Stomach (tissue), 9 donors: ENCODE measurements around the gene TTN. TPM values are rescaled to one million over a fixed set of nuclear protein-coding genes. Genes with fewer than 3 reads are reported as not detected.
"Not testable (repeated sequence)": the region's sequence is repeated elsewhere in the genome, so short reads cannot be mapped to it uniquely, and the experiment has no call there.

Experiments used
- DNase-seq, 2 donors: peaks; one replicate each; pipeline versions ENCODE4 v3.0.0 to v3.0.0-alpha.2; 2013 to 2019
- H3K27ac ChIP-seq, 5 donors: fragments of 200-600 bp in 4 of 5; sonication (generic) in 4 of 5; one replicate each; pipeline ENCODE4 v1.5.1; 2013 to 2019; ENCODE audit warnings: mild to moderate bottlenecking in 1 of 5, moderate library complexity in 1 of 5
- H3K27me3 ChIP-seq, 3 donors: fragments of 200-600 bp; sonication (generic); one replicate each; pipeline ENCODE4 v1.5.1; 2017 to 2019; ENCODE audit warnings: mixed run types in 1 of 3
- H3K36me3 ChIP-seq, 4 donors: fragments of 200-600 bp; sonication (generic); 1 replicate in 3 of 4; 2 replicates in 1 of 4; pipeline ENCODE4 v1.5.1; 2016 to 2019
- H3K4me1 ChIP-seq, 4 donors: fragments of 200-600 bp; sonication (generic); one replicate each; pipeline ENCODE4 v1.5.1; 2016 to 2019
- H3K4me3 ChIP-seq, 4 donors: fragments of 200-600 bp; sonication (generic) in 3 of 4; one replicate each; pipeline ENCODE4 v1.5.1; 2016 to 2019; ENCODE audit warnings: mild to moderate bottlenecking in 1 of 4
- H3K9me3 ChIP-seq, 4 donors: fragments of 200-600 bp; sonication (generic); one replicate each; pipeline ENCODE4 v1.5.1; 2016 to 2019
- CTCF ChIP-seq, 7 experiments: fragments of 450-650 bp in 4 of 7; fragments of 200-600 bp in 3 of 7; sonication (generic) in 3 of 7; IDR thresholded peaks; one replicate each; pipeline ENCODE4 v1.5.1; 2016 to 2019; ENCODE audit warnings: antibody characterized with exemption in 7 of 7, control low read depth in 2 of 7, mild to moderate bottlenecking in 1 of 7
- EP300 ChIP-seq: sonication (generic); formaldehyde crosslinking; IDR thresholded peaks from one replicate; pipeline ENCODE4 v1.6.1; 2017; ENCODE audit warnings: antibody characterized with exemption
- POLR2A ChIP-seq, 4 donors: fragments of 450-650 bp; IDR thresholded peaks; one replicate each; pipeline ENCODE4 v1.6.1; 2016; ENCODE audit warnings: antibody characterized with exemption in 4 of 4, control low read depth in 2 of 4, mild to moderate bottlenecking in 1 of 4, moderate library complexity in 1 of 4
- POLR2AphosphoS5 ChIP-seq, 3 donors: sonication (generic); formaldehyde crosslinking; IDR thresholded peaks; one replicate each; pipeline ENCODE4 v1.6.1; 2016; ENCODE audit warnings: antibody characterized with exemption in 3 of 3
- WGBS, 5 donors: extraction: QIAGEN DNeasy Blood & Tissue Kit in 3 of 5; methylation state at CpG; one replicate each; pipeline versions ENCODE4 v1.1.5 to v1.1.7; 2013 to 2018; 5-methylcytosine and 5-hydroxymethylcytosine counted together
- intact Hi-C: fragments of 100-400 bp; cut with DNase I; formaldehyde crosslinking; loops from one replicate; pipeline ENCODE4 v1.15.1; 2023; ENCODE audit warnings: low total_unique reads
- polyA plus RNA-seq, 3 donors: library from polyadenylated mRNA; stranded (reverse); fragments of 200-250 nt; gene quantifications; one replicate each; pipeline ENCODE4 v1.2.3, GENCODE V29; 2013
- total RNA-seq, 5 donors: library from RNA; depleted of rRNA; stranded (reverse); fragments of >200 nt; gene quantifications; one replicate each; pipeline versions ENCODE4 v1.1.0 to v1.2.3, GENCODE V29; 2014 to 2016
- donor health status: healthy with polysubstance abuse.
- donor health status: Bipolar disorder and iron deficiency.
- donor health status: healthy.

The TTN gene
- total and polyA plus RNA-seq, 8 donors: 0.03 to 12.8 (median 2.2) TPM

DNA sequence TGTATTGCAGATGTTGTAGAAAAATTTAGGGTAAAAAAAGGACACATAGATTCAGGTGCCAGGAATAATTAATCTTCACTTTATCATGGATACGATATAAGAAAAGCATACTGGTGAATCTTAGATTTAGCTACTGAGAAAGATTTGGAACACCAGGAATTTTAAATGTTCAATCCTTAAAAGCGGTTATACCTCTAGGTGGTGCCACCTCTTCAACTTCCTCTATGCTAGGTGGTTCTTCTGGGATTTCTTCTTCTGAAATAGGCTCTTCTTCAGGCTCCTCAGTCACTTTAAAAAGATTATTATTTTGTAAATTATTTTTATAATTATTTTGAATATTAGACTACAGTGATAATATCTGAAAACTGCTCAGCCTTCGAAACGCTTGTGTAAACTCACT is 133.1 kb downstream of the TTN start:
- TF ChIP-seq POLR2AphosphoS5 (IDR thresholded peaks at IDR 0.05): no peak
- no peak overlapping the region for H3K27ac ChIP-seq
- H3K27me3 ChIP-seq: no peaks in the 10 kb centered on the region
- no peaks in the 10 kb centered on the region for H3K36me3 ChIP-seq
- 88 to 94% (median 90%) methylated on average over 4 of the region's 4 CpGs for WGBS, 5 donors
- no peak overlapping the region for H3K4me3 ChIP-seq
- intact Hi-C loops: no loop called here
- no peak for DNase-seq
- no peaks in the 10 kb centered on the region for H3K9me3 ChIP-seq
- no peaks in the 10 kb centered on the region for H3K4me1 ChIP-seq

GRCh38 chr2:178666458-178666857 is 140.8 kb downstream of the TTN start:
- intact Hi-C loops: no loop called here
- H3K36me3 ChIP-seq: no peaks in the 10 kb centered on the region
- DNase-seq: no peak
- no peak overlapping the region for H3K4me3 ChIP-seq
- TF ChIP-seq POLR2A (IDR thresholded peaks at IDR 0.05): no peak
- no peak for TF ChIP-seq EP300
- TF ChIP-seq POLR2AphosphoS5 (IDR thresholded peaks at IDR 0.05): no peak
- TF ChIP-seq CTCF (IDR thresholded peaks at IDR 0.05): no peak
- H3K27me3 ChIP-seq: no peaks in the 10 kb centered on the region
- H3K27ac ChIP-seq: no peak overlapping the region
- no peaks in the 10 kb centered on the region for H3K9me3 ChIP-seq
- H3K4me1 ChIP-seq: no peaks in the 10 kb centered on the region

DNA sequence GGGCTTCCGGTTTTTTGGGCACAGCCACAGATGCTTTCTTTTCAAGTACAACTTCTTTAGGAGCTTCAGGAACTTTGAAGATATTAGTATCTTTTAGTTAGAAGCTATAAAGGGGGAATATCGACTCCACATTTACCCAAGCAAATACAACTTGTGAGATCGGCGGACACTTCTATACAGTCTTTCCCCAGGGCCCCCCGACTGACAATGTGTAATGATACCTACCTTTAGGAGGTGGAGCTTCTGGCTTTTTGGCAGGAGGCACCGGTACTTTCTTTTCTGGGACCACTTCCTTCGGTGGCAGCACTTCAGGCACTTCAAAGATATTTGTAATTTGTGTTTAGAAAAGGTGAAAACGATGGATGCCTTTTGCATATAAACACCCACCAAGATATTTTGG is 148.7 kb downstream of the TTN start:
- H3K9me3 ChIP-seq, H3K36me3 ChIP-seq, H3K27me3 ChIP-seq, H3K27ac ChIP-seq, H3K4me3 ChIP-seq, DNase-seq, H3K4me1 ChIP-seq, intact Hi-C loops: not testable (repeated sequence)
- WGBS, 5 donors: 72 to 97% (median 92%) methylated on average over 1 to 2 of the region's 8 CpGs

DNA sequence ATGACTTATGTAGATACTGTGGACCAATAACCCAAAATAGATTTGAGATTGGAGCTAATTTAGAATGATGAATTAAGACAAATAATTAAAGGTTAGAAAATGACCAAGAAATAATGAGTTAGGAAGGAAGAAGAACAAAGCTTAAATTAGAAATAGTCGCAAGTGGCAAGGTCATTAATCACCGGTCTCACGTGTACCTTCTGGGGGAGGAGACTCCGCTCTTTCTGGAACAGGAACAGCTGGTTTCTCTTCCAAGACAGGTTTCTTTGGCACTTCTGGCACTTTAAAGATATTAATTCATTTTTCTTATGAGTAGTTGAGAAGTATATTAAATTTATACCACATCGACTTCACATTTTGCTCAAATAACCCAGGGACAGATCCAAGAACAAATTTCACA is 156.7 kb downstream of the TTN start:
- peak in 1 of 2 donors; percentile 2 for DNase-seq
- no peak for TF ChIP-seq POLR2AphosphoS5 (IDR thresholded peaks at IDR 0.05)
- TF ChIP-seq EP300: no peak
- TF ChIP-seq CTCF (IDR thresholded peaks at IDR 0.05): no peak
- WGBS, 5 donors: 64 to 81% (median 74%) methylated on average over 5 of the region's 5 CpGs
- Histone ChIP-seq H3K36me3 (no peaks in the 10 kb centered on the region), H3K27ac (no peak overlapping the region), H3K4me3 (no peak overlapping the region), H3K4me1 (no peaks in the 10 kb centered on the region), H3K27me3 (no peaks in the 10 kb centered on the region), H3K9me3 (no peaks in the 10 kb centered on the region)
- intact Hi-C loops: no loop called here

GRCh38 chr2:178644919-178645318 is 162.3 kb downstream of the TTN start:
- TF ChIP-seq POLR2A (IDR thresholded peaks at IDR 0.05): no peak
- TF ChIP-seq CTCF (IDR thresholded peaks at IDR 0.05): no peak
- no peak for TF ChIP-seq EP300
- TF ChIP-seq POLR2AphosphoS5 (IDR thresholded peaks at IDR 0.05): no peak
- H3K4me3 ChIP-seq: no peak overlapping the region
- intact Hi-C loops: no loop called here
- DNase-seq: no peak
- H3K36me3 ChIP-seq: no peaks in the 10 kb centered on the region
- H3K4me1 ChIP-seq: no peaks in the 10 kb centered on the region
- H3K27ac ChIP-seq: no peak overlapping the region
- H3K9me3 ChIP-seq: no peaks in the 10 kb centered on the region
- 88 to 95% (median 89%) methylated on average over 1 of the region's 1 CpG for WGBS, 5 donors
- no peaks in the 10 kb centered on the region for H3K27me3 ChIP-seq

DNA sequence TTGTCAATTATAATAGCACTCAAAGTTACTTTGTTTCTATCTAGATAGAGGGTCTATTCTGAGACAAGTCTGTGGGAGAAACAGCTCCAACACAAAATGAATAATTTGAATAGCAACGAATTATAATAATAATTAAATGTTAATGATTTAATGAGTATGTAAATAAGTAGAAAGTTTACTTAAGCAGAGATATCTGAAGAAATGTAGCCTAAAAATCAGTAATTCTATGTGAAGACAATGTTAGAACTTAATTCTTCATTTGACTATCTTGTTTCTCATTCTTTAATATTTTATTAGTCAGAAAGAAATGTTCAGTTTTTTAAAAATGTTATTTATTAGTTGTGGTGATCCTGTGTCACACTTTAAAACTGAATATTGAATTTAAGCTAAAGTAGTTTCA is 165.7 kb downstream of the TTN start:
- H3K36me3 ChIP-seq: peaks cover 0 to 2% (median 0%) of the 10 kb centered on the region in 4 donors
- no peaks in the 10 kb centered on the region for H3K9me3 ChIP-seq
- H3K4me3 ChIP-seq: no peak overlapping the region
- no peak overlapping the region for H3K27ac ChIP-seq
- no peaks in the 10 kb centered on the region for H3K4me1 ChIP-seq
- no peaks in the 10 kb centered on the region for H3K27me3 ChIP-seq
- TF ChIP-seq POLR2A (IDR thresholded peaks at IDR 0.05): no peak
- TF ChIP-seq CTCF (IDR thresholded peaks at IDR 0.05): no peak
- TF ChIP-seq EP300: no peak
- TF ChIP-seq POLR2AphosphoS5 (IDR thresholded peaks at IDR 0.05): no peak
- intact Hi-C loops: no loop called here
- WGBS, 5 donors: 28 to 48% (median 34%) methylated on average over 1 of the region's 1 CpG
- DNase-seq: no peak
